ENCODE results near the gene LNX1.

DNA sequence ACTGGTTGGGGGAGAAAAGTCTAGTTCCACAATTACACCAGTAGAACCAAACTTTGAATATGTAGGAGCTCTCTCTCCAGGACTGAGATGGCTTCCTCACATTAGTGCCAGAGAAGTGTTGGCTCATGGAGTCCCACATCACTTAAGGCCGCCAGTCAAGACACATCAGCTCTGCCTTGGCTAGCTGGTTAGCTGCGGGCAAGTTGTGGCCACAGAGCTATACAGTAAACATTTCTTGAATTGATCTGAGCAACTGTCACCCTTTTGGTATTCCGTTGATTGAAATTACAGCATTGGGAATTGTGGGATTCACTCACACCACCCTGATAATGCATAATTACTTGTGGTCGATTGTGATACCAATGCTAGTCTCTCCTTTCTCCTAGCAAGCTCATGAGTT is 76.2 kb downstream of the LNX1 start:
- TF ChIP-seq, protein P1, sequence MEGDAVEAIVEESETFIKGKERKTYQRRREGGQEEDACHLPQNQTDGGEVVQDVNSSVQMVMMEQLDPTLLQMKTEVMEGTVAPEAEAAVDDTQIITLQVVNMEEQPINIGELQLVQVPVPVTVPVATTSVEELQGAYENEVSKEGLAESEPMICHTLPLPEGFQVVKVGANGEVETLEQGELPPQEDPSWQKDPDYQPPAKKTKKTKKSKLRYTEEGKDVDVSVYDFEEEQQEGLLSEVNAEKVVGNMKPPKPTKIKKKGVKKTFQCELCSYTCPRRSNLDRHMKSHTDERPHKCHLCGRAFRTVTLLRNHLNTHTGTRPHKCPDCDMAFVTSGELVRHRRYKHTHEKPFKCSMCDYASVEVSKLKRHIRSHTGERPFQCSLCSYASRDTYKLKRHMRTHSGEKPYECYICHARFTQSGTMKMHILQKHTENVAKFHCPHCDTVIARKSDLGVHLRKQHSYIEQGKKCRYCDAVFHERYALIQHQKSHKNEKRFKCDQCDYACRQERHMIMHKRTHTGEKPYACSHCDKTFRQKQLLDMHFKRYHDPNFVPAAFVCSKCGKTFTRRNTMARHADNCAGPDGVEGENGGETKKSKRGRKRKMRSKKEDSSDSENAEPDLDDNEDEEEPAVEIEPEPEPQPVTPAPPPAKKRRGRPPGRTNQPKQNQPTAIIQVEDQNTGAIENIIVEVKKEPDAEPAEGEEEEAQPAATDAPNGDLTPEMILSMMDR (conservative IDR thresholded peaks at IDR 0.05; ENCODE audit: low read length) = no peak
- TF ChIP-seq EZH2phosphoT487 (IDR thresholded peaks at IDR 0.05; ENCODE audit: borderline replicate concordance, low read depth, low read length) = no peak

Data from OCI-LY7 (cell line).